G401.6 (cell line): ENCODE measurements around the gene ACO2.
"Not testable (repeated sequence)": the region's sequence is repeated elsewhere in the genome, so short reads cannot be mapped to it uniquely, and the experiment has no call there.

Experiments
- FAIRE-seq: peaks from 2 replicates; lab custom pipeline; 2012; peaks lifted over from hg19 to GRCh38; lab: Jason Lieb, UNC

The ACO2 gene

DNA sequence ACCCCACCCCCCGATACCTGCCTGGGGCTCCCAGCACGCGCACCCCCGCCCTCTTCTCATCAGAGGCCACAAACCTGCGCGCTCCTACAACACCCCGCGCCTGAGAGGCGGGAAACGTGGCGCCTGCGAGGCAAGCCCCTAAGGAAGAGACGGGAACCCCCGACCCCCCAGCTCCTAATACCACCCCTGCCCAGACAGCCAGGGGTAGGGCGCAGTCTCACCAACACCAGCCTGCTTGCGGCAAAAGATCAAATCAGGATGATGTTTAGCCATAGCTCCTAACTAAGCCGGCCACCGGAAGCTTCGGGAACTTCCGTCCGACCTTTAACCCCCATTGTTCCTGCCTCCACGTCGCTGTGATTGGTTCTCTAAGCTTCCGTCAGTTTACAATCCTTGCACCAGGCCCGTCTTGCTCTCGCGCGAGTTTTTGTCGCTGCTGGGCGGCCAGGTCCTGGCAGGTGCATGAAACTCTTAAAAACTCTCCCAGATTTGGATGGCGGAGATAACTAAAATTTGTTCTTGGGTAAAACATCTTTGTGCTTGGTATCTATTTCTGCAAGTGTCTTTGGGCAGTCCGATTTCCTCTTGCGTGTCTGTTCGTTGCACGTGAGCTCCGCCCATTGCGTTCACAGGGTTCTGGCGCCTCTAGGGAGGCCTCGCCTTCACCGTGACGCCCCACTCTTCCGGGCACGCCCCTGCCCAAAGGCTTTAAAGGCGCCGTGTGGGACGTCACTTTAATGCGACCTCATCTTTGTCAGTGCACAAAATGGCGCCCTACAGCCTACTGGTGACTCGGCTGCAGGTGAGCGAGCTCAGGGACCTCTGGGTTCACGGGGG, at the start of gene ACO2, which contains the start of gene PHF5A:
Gene ACO2, plus strand, starts transcription at position 737 of the 837 bp plus-strand sequence. Its CDS starts 30 bp downstream, at position 767.
Gene PHF5A, minus strand, starts transcription at position 312 of the 837 bp plus-strand sequence. Its CDS starts 39 bp downstream, at position 273.
- peak; percentile 92 for FAIRE-seq

DNA sequence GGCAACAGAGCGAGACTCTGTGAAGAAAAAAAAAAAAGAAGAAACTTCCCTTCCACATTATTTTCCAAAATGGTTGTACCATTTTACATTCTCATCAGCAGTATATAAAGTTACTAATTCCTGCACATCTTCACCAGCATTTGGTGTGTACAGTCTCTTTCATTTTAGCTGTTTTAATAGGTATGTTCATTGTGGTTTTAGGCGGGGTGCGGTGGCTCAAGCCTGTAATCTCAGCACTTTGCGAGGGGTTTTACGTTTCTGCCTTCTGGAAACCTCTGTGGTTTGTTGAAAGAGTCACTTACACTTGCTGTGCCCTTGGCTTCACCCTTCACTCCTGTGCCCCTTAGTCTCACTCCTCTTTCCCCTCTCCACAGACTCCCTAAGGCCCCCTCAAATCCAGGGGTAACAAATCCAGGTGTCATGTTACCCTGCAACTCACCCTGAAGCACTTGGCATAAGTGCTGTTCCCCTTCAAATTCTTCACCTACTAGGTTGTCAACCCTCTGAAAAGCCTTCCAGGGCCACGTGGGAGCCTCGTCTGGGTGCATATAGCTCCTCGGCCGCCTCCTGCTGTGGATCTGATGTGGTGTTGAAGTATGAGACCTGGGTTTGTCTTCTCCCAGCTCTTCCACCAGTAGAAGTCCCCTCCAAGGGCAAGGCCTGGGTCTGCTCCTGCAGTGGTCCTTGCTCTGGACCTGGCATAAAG, 43.1 kb upstream of the ACO2 start:
- no peak for FAIRE-seq

DNA sequence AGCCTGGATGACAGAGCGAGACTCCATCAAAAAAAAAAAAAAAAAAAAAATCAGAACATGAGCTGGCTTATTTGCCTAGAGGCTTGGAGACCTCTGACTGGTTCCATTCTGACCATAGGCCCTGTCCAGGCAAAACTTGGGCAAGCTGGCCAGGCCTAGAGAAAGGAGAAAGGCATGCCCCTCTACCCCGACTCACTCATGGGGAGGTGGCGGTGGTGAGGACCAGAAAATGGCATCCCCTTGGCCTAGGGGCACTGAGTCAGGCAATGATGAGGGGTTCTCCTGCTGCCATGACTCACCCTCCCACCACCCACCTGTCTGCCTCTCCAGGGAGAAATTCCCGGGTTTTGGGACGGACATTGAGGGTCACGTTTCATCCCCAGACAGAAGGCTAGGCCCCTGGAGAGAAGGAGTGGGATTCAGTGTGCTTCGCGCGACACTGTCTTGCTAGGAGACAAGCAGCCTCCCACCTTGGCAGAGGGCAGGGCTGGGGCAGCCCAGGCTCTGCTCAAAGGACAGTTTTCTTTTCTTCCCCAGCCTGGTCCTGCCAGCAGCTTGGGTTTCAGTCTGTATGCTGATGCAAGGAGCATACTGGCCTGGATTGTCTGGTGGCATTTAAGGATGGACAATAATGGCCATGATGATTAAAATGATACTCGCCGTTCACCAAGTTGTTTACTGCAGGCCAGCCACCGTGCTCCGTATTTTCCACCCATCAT, 39.5 kb upstream of the ACO2 start:
- no peak for FAIRE-seq

DNA sequence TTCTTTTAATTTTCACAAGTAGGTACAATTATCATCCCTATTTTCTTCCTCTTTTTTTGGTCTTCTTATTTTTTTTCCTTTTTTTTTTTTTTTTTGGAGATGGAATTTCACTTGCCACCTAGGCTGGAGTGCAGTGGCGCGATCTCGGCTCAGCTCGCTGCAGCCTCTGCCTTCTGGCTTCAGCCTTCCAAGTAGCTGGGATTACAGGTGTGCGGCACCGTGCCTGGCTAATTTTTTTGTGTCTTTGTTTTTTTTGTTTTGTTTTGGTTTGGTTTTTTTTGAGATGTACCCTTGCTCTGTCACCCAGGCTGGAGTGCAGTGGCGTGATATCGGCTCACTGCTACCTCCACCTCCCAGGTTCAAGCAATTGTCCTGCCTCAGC, 39.0 kb upstream of the ACO2 start:
- FAIRE-seq = no peak

DNA sequence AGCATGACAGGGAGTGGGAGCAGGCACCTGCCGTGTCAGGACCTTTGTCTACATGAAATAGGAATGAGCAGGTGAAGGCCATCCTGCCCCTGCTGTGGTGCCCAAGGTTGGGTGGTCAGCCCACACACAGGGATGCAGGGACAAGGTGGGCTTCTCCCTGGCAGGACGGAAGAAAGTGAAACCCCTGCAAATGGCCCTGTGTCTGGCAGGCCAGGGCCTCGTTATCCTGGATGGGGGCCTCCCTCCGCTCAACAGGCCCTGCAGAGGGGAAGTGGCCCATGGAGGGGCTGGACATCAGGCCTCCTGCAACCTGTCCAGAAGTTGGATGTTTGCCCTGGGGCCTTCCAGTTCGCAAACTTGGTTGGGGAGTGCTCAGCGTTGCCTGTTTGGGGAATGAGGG, 37.3 kb upstream of the ACO2 start:
- FAIRE-seq = no peak

DNA sequence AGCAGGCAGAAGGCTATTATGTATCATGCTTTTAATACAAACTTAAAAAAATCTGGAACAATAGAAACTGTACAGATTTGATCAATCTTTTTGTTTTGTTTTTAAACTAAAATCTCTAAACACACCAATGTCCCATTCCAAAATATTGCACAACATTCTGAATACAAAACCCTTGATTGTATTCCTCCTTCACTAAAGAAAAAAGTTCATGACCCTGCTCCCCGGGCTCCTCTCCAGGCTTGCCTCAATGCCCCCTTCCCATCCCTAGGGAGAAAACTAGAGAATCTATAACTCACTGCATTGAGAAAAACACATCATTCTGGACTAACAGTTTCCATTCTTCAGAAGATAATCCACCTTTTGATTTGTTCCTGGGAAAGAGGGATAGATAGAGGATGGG, 35.4 kb upstream of the ACO2 start:
- FAIRE-seq = not testable (repeated sequence)

DNA sequence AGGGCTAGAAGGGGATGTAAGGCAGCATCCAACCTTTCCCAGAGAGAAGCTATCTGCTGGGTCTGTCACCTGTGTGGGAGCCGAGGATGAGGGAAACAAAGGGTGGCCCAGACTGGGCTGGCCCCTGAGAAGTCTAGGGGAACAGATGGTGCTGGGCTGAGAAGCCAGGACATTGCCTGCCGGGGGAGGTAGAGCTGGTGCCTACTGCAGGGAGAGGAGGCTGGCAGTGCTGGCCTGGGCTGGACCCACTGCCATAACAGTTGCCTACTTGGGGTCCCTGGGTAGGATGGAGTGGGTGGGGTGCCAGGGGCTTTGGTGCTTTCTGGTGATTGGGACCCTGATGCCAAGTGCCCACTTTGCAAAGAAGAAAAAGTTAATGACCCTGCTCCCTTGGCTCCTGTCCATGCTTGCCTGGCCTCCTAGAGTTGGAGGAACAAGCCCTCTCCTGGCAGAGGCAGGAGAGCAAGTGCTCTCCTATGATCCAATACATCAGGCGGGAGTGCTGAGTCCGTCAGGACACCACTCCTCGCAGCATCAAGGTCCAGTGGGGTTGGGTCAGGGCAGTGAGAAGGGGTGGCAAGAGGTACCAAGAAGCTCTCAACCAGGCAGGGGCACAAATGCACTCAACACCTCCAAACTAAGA, 34.4 kb upstream of the ACO2 start:
- FAIRE-seq = not testable (repeated sequence)

DNA sequence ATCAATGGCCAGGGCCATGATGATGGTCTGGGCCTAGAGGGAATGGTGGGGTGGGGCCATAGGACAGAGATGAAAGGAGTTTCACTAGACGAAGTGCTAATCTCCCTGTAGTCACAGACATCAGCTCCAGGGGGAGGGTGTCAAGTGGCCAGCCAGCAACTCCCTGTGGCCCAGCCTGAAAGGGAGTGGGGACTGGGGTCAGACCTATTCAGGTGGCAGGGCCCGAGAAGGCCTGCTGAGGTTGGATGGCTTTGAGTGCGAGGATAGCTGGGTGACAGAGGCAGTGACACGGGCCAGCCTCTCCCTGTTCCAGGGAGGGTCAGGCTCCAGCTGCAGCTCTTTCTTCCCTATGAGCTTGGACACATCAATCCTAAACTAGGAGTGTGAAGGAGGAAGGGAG, 33.4 kb upstream of the ACO2 start:
- no peak for FAIRE-seq

DNA sequence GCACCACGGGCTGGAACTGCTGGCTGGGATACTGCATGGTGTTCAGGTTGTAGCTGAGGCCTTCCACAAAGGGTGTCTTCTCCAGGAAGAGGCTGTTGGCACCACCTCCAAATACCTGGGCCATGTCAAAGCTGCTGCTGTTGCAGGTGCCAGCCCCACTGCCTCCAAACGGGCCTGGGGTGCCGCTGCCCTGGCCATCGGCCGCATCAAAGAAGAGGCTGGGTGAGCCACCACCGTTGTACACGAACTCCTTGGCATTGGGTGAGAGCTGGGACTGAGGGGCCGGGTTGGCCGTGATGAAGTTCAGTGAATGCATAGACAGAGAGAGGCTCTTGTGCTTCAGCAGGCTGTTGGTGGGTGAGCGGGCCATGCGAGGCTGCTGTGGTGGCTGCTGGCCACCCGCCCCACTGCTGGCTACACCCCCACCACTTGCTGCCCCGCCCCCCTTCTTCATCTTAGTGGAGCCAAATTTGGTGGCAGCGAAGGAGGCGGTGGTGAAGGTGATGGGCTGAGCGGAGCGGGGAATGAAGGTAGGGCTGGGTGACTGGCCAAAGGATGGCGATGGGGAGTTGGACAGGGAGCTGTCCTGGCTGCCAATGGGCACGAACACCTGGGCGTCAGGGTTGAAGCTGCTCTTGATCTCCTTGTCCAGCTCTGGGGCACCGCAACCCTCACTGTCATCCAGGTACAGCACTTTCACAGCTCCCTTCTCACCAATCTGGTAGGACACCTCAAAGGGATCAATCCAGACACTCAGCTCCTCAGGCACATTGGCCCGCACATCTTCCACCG, 32.4 kb upstream of the ACO2 start:
- FAIRE-seq = no peak

DNA sequence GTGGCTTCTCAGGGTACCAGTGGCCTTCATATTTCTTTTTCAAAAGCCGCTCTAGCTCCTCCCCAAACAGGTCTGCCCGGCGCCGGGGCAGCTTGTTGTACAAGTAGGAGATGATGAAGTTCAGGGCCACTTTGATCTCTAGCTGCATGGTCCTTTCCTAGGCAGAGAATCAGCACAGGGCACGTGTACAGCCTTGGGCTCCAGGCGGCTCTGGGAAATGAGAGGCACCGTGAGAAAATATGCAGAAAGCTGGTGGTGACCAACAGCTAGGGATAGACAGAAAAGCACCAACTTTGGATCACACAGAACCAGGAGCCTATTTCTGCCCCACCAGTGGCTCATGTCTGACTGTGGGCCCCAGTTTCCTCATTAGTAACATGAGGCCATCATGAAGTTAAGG, 31.7 kb upstream of the ACO2 start:
- no peak for FAIRE-seq

DNA sequence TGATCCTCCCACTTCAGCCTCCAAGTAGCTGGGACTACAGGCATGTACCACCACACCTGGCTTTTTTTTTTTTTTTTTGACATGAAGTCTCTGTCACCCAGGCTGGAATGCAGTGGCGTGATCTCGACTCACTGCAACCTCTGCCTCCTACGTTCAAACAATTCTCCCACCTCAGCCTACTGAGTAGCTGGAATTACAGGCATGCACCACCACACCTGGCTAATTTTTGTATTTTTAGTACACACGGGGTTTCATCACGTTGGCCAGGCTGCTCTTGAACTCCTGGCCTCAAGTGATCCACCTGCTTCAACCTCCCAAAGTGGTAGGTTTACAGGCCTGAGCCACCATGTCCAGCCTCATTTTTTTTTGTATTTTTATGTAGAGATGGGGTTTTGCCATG, 28.4 kb upstream of the ACO2 start:
- not testable (repeated sequence) for FAIRE-seq

DNA sequence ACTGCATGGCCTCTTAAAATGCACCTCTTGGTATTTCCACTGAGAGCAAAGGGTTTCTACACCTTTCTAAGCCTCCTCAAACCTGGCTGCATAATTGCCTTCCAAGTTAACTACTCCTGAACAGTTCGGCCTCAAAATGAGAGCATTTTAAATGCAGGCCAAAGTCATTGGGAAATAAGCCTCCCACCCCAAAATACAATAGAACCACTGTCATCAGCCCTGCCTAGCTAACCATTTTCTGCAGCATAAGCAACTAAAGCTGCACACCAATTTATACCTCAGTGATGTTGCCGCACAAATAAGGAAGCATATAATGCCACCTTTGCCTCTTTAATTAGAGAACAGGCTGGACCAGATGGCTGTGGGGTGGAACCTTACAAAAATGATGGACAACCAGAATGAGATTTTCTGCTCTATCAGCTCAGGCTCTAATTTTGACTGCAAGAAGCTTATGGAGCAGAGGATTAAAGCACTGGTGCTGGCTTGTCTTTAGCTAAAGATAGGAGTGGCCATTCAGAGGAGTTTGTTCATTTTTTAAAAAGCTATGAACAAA, 26.6 kb upstream of the ACO2 start:
- FAIRE-seq = no peak

DNA sequence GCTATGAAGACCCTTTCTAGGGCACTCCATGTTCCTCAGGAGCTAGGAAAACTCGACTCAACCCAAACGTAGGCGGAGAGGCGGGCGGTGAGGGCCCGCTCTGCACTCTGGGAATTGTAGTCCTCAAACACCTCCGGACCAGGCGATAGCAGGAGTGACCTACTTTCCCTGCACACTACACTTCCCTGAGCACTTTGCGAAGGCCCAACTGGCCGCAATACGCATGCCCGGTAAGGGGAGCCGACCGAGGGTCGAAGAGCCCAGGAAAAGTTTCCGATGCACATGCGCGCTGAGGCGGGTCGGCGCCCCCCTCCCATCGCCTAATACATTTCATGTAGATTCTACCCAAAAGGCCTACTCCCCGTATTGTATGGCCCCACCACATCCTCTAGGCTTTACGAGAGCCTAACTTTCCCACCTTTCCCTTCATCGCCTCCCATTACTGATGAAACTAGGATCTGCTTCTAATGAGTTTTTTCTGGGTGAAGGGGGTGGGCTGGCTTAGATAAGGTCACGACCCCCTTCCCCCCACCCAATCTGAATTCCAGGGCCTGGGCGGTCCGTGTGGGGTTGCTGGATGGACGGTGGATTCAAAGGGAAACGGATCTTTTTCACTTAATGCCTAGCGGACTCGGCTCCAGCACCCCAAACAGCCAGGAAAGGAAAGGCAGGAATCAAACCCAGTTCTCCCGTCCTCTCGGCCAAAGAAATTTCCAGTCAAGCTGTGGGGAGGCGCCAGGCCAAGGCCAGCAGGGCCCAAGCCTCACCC, 24.4 kb upstream of the ACO2 start:
- peak; percentile 98 for FAIRE-seq

DNA sequence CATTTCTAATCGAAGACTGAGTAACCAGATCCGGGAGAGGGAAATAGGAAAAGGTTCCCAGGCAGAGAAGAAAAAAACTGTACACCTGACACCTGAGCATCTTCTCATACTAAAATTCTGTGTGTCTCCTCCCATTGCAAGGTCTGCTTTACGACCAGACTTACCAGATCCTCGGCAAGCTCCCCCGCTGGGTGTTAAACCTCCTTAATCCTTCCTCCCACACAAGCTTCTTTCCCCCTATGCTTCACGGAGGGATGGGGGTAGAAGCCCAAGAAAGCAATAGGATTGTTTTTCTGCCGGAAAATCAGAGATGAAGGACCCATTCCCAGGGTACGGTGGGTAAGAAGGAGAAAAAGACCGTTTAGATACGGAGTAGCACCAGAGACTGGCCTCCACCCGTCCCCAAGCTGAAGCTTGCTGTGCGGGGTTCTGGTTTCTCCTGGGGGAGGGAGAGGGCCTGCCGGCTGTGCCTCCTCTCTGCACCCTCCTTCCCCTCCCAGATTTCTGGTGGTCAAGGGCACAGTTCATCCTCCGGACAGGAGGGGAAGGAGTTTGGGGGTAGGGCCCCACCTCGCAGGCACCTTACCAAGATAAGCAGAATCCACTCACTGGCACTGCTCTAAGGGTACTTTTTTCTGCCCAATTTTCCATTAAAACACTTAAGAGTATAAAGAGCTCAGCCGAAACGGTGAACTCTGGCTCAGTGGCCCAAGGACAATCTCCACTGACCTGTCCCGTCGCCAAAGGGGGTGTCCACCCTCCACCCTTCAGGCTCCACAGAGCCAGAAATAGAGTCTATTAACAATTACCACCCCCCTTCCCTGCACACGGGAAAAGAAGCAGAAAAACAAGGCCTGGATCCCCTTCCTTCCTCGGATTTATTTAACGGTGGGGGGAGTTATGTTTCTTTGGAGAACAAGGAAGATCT, 23.5 kb upstream of the ACO2 start:
- no peak for FAIRE-seq

DNA sequence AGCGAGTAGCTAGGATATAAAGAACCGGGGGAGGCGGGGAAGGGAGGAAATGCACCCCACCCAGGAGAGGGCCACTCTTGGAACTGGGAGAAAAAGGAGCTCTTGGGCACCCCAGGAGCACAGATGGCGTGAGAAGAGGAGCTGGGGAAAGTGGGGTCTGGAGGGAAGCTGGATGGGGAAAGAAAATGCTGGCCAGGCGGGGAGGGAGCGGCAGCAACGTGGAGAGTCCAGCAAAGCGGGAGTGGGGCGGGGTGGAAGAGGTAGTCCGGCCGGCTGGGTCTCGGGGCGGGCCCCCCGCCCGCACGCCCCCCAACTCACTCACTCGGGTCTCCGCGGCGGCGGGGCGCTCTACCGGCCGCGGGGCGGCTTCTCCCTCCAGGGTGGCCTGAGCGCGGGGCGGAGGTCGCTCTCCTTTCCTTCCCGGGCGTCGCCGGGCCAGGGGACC, 22.8 kb upstream of the ACO2 start:
- no peak for FAIRE-seq

DNA sequence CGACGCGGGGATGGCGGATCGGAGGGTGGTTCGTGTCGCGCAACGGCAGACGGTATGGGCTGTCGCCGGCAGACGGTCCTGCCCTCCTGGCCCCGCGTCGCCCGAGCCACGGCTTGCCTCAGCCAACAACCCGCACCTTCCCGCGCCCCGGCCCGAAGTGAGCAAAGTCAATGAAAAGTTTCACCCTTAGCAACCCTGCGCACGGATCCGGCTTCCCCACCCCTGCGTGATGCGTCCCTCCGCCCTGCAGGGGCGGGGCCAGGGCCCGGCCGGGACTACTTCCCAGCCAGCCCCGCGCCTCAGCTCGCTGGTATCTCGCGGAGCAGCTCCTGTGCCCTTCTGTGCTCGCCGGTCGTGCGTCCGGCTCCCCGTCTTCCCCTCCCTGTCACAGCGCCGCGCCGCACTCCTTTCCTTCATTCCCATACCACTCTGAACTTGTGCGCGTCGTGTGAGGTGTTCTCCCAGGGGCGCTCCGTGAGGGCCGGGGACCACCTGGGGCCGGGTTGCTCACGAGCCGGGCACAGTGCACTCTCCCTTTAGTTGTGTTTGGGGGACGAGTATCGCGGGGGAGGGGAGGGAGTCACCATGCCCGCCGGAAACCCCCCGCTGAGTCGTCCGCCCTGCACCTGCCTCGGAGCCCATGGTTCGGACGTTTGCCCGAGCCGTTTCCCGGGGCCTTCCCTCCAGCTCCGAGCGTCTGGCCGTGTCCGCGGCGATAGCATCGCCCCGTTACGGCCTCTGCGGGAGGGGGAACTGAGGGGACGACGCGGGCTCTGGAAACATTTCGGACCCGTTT, 22.1 kb upstream of the ACO2 start, which contains the start of gene TOB2:
Gene TOB2, minus strand, starts transcription at position 163 of the 796 bp plus-strand sequence. CDS start 9,456 bp downstream, outside the sequence.
- peak; percentile 57 for FAIRE-seq

DNA sequence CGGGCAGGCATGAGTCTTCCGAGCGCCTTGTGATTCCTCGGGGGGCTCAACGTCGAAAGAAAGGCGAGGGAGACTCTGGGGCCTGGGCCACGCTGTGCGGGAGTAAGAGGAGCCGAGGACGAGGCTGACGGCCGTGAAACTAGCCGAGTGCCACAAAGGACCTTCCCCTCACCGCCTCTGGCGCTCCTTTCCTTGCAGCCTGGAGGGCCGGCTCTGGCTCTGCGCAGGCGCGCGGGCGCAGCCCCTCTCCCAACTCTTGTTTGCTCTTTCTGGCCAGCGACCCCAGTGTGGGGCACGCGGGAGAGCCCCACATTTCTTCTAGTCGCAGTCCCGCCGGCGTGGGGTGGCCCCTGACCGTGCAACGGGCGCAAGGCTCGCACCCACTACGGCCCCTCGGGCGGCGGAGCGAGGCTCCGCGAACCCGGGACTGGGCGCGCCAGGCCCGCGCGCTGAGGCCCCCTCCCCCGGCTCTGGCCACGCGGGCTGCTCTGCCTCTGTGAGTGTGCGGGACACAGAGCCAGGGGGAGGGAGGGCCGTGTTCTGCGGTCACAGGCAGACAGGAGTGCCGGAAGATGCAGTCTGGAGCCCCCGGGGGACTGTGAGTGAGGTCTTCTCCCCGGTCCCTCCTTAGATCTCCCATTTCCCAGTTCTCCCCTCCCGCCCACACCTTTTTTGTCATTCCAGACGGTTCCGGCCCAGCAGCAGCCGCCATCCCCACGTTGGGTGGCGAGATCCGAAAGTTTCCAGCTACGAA, 21.3 kb upstream of the ACO2 start:
- FAIRE-seq = no peak
